Anterior cingulate cortex (tissue), 58 donors: Measurements from ENCODE around the gene NEUROG3.

Experiments used
- DNase-seq, 58 donors: peaks; one replicate each; lab custom pipeline; 2025; lab: John Stamatoyannopoulos, UW

Gene NEUROG3, protein sequence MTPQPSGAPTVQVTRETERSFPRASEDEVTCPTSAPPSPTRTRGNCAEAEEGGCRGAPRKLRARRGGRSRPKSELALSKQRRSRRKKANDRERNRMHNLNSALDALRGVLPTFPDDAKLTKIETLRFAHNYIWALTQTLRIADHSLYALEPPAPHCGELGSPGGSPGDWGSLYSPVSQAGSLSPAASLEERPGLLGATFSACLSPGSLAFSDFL

DNA sequence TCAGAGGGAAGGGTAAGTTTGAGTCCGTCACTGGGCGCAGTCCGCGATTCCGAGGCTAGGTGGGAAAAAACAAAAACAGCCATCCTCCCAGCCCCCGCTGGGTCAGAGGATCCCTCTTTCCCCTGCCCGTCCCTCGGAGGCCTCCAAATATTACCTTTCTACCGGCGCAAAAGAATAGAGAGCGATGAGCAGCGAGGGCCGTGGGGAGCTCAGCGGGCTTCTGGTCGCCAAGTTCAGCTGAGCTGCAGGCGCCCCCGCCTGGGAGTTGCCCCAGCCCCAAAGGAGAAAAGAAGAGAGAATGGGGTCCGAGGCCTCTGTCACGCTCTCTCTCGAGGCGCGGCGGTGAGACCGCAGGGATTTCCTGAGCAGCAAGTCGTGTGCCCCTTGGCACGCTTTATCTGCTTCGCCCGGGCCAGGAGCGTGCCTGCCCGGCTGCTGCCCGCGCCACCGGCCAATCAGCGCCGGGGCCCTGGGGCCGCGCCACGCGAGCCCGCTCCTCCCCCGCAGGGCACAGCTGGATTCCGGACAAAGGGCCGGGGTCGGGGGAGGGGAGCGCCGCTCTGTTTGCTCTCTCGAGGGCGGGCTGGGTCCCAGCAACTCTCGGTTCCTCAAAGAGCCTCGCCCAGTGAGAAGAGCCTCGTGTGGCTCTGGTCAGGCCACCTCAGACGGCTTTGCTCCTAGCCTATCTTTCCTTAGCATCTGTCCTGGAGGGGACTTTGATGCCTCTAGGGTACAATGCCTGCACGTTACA, at the start of gene NEUROG3:
Gene NEUROG3 (minus strand): TSS at position 367 of the 751 bp plus-strand sequence. CDS start 379 bp downstream, outside the sequence.
- DNase-seq = no peak

DNA sequence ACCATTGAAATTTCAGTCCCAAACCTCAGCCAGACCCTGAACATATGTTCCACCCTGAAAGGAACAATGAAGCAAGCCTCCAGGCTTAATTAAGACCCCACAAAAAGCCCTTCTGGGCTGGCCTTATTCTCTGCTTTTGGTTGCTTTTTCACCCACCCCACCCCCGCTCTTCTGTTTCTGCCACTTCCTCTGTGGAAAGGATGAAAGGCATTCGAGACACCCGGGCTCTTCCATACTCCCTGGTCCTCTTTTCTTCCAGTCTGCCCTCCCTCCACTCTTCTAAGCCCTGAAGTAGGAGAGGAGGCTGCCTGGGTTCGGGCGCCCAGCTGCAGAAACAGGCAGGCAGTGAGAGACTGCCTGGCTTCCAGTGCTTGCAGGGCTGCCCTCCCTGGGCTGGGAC, 47.4 kb upstream of the NEUROG3 start:
- no peak for DNase-seq

DNA sequence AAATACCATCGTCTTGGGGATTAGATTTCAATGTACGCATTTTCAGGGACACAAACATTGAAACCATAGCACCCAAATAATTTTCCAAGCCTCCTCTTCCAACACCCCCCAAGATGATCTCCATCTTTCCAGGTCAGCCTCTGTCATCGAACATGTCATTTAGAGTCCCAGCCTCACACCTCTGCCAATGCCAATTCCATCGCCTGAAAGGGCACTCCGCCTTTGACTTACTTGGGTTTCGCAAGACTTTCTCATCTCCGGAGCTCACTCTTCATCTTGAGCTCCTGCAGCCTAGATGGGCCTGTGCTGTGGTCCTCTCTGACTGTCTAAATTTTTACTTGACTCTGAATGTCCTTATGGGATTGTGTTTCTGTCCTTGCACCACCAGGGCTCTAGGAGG, 46.4 kb upstream of the NEUROG3 start:
- no peak for DNase-seq

DNA sequence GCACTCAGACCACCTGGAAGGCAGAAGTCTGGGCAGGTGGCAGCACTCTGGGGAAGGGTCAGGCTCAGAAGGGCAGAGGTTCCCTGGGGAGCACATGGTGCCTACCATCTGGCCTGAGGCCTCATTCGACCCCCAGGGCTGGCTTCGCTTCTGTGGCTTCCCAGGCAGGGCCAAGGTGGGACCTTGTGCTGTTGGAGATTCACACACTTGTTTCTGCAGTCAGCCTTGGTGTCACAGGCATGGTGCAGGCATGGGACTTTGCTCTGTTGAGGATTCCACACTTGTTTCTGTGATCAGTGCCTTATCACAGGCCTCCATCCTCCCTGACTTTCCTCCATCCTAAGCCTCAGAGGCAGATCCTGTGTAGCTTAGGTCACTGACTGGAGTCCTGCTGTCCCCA, 45.5 kb upstream of the NEUROG3 start:
- DNase-seq = no peak

DNA sequence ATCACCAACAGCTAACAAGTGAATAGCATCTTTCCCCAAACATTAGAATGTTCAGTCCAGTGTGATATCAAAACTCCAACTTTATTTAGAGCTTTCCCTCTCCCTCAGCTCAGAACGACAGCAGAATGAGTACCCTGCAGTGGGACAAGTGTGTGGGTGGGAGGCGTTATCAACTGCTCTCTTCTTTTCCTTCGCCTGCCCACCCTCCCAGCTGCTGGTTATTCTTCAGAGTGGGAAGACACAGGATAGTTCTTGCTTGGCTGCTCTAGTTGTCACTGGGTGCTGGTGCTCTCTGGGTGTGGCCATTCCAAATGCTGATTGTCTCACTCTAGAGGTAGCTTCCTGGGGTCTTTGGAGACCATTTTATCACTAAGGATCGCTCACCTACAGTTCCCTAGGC, 43.1 kb upstream of the NEUROG3 start:
- DNase-seq = peak in 5 of 58 donors; percentile 28 to 35 (median 33)

DNA sequence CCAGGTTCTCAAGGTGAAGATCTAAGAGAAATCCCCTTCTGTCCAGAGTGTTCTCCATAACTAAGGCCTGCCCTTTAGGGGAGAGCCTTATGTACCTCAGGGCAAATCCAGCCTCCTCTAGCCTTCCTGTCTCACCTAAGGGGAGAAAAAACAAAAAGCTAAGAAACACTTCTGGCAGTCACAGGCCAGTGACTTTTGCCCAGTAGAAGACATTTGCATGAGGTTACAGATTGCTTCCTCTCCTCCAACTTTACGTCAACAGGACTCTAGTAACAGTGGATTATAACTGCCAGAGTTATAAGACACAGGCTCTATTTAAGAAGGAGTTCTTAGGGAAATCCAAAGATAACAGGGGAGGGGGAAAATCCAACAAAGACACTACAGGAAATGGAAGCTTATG, 40.9 kb upstream of the NEUROG3 start:
- DNase-seq = no peak

DNA sequence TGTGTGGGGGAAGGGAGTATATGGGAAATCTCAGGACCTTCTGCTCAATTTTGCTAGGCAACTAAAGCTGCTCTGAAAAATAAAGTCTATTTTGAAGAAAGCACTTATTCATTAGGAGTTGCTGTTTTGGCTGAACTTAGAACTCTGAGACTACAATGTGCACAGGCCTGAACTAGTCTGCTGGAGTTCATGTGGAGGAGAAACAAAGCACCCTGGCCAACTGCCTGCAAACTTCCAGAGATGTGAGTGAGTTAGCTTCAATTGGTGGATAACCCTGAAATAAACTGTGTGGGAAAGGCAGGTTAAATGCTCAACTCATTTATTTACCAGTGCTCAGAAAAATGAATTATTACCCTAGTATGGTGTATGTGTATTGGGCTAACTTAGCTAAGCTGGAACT, 39.5 kb upstream of the NEUROG3 start:
- peak in 3 of 58 donors; percentile 10 to 37 (median 15) for DNase-seq

DNA sequence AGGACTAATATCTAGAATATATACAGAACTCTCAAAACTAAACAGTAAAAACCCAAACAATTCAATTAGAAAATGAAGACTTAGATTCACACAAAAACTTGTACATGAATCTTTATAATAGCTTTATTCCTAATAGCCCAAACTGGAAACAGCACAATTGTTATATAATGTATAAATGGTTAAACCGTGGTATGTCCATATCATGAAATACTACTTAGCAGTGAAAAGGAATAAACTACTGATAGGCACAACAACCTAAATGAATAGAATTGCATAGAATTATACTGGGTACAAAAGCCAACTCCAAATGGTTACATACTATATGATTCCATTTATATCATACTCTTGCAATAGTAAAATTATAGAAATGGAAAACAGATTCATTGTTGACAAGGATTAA, 35.9 kb upstream of the NEUROG3 start:
- no peak for DNase-seq

DNA sequence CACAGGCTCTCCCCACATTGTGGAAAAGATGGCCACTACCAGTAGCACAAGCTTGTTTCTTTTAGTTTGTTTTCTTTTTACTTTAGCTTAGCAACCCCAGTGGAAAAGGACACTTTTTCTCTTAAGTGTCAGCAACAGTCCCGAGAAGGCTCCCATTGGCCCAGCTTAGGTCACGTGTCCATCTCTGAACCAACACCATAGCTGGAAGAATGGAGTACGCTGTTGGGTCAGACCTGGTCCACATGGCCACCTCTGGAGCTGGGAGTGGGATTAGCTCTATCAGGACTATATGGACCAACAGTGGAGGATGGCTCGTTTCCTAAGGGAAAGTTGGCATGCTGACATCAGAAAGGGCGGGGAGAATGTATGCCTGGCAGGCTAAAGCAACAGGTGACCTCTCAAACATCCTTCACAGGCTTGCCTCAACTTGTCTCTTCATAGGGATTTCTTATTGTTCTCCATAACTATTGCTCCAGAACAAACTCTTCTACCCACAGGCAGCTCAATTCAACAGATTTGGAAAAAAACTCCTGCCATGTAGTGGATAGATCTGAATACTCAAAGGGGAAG, 27.6 kb upstream of the NEUROG3 start:
- no peak for DNase-seq

DNA sequence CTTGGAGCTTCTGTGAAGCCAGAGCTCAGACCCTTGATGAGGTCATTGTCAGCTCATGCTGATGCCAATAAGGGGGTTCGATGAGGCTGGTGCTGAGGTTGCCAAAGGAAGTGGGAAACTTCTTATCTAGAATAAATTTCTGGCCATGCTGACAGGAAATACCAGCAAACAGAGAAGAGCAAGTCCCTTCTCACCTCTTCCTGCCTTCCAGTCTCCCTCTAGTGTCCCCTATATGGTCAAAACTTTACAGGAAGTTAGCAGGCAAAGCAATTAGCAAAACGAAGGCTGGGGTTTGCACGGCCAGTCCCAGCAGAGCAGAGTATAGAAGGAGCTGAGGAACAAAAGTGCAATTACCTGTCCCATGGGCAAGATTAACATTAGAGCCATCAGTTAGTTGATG, 15.1 kb upstream of the NEUROG3 start:
- DNase-seq = no peak

DNA sequence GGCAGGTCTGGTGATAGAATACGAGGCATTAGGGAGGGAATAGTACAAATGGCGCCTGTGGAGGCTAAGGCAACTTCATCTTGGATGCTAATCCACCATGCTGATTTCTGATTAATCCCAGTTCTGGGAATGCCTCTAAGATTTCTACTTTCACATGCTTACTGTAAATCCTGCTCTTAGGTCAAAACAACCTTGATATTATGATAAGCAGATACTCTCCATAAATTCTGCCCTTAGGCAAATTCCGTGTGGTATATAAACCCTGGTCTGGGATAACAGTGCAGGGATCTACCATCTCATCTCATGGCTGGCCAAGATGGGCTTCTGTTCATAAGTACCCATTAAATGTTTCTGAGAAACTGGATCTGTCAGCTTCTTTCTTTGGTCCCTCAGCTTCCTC, 11.4 kb upstream of the NEUROG3 start:
- DNase-seq = no peak

DNA sequence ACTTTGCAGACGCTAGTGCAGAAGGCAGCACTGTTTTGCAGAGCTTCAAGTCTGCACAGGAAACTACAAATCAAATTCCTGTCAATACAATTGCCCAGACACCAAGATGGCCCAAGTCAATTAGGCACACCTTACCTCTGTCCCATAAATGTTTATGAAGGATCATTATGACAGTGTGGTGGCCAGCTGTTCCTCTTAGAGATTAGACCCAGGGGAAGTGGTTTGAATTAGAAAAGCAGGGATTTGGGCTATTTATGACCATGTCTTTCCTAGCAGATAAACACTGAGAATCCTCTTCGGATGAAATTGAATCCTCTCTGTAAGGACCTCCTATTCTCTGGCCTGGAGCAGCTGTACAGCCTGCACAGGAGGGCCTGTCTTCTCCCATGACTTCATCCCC, 9.9 kb upstream of the NEUROG3 start:
- DNase-seq = no peak

DNA sequence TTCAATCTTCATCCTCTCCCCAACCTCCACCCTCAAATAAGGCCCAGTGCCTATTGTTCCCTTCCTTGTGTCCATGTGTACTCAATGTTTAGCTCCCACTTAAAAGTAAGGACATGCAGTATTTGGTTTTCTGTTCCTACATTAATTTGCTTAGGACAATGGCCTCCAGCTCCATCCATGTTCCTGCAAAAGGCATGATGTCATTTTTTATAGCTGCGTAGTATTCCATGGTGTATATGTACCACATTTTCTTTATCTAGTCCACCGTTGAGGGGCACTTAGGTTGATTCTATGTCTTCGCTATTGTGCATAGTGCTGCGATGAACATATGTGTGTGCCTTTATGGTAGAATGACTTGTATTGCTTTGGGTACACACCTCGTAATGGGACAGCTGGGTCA, 7.2 kb upstream of the NEUROG3 start:
- no peak for DNase-seq

DNA sequence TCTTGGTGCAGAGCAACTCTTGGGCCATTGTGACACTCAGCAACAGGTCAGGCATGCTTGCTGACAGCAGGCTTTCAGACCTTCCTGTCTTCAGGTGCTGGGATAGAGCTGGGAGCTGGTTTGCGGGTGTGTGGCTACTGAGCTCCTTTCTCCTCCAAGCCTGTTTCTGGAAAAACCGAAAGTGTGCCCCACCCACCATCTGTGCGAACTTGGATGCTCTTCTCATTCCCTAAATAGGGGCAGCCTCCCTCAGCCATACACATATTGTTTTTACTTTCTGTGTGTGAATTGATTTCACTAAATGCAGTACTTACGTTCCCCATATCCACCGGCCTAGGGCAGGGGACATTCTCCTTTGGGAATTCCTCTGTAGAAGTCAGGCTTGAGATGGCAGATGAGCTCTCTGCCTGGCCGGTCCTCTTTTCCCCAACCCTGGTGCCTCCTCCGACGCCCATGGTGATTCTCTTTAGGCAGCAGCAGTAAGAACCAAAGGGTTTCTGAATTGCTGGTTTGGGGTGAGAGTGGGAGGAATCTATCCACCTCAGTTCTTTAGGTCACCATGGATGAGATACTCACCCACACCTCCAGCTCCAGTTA, 6.3 kb upstream of the NEUROG3 start:
- no peak for DNase-seq

DNA sequence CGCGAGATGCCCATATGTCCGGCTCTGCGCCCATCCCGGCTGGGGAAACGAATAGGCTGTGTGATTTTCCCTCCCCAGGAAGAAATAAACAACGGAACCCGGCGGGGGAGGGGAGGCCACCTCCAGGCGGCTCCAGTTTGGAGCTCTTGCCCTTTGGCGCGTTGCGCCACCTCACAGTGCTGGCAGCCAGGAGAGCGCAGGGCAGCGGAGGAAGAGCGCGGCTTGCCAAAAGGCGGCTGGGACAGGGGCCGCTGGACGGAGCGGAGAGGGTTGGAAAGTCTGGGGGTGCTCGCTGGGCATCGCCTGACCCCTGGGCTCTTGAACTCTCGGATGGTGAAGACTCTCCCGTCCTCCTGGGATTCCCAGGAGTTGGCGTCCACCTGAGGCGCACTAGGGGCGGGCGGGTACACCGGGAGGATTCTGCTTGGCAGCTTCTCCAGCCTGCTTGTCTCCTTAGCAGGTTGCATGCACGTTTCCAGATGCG, 5.3 kb upstream of the NEUROG3 start:
- no peak for DNase-seq

DNA sequence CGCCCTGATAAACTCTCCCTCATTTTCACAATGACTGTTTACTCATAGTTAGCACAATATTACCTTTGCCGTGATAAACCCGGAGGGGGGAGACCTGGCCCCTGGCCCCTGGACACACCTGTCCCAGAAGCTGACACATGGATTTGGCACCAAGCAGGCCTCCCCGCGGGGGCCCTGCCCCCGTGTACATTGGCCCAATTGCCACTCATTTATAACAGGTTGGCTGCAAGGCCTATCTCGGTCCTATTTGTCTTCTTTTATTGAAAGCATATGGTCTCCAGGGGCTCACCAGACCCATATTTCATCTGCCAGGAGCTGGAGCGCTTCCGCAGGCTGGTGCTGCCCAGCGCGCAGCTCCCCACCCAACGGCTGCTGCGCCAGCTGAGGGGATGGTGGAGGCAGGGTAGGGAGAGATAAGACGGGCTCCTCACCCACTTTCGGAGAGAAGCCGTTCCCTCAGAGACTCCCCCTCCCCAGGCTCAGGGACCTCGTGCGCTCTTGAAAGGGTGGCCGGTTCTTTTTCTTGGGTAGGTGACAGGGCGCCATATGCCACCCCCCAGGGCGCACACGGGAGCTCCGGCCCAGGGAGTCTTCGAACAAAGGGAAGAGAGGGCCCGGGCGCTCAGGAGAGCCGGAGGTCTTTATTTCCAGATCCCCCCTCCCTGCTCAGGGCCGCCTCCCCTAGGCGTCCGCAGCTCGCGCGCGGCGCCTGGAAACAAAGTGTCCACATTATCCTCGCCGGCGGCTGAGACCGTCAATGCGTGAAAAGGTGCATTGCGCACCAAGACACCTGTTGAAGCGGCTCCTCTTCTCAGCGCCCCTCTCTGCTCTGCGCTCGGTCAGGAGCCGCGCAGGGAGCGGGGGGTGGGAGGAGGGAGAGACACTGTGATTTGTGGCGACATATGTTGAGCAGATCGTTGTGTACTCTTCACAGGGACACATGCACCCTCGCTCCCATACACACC, 4.3 kb upstream of the NEUROG3 start:
- DNase-seq = no peak

DNA sequence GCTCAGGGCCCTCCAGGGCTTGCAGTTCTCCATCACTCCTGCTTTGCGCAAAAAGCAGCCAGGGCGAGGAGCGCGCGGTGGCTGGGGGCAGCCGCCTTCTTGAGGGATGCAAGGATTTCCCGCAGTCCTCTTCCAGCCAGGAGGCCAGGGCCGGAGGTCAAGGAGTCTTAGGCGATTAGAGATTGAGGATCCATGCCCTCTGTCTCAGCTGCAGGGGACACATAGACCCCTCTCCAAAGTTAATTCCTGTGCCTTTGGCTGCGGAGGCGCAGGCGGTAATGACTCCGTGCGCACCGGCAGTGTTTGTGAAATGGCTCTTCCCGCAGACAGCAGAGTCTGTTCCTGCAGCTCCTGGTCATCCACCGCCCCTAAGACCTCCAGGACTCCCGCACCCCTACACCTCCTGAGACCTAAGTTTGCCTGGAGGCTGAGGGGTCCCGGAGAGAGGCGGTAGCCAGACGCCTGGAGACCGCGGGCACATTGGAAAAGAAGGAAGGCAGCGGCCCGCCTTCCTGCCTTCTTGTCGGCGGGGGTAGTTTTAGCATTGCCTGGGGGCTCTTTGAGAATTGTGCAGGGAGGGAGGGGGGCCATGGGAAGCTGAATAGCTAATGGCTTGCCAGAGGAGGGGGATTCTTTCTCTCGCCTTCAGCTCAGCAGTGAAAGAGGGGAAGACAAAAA, 3.3 kb upstream of the NEUROG3 start:
- DNase-seq = no peak

DNA sequence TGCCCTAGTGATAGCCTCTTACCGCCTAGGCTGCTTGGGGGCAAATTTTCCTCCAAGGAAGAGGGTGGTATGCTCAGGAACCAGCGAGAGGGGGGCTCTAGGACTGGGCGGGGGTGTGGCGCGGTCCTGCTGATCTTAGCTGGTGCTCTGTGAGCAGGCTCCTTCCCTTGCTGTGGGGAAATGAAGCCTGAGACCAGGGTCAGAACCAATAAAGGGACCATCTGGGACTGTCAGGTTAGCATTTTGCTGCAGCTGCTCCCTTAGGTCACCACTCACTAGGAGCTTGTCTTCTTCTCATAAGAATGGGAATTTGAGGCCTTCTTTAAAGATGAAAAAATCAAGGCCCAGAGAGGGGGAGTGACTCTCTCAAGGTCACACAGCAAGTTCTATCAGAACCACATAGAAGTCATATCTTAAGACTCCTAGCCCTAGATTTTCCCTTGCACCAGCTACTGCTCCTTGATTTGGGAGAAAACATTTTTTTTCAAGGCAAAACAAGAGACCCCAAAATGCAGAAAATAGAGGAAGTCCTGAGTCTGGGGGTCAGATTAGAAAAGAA, 2.0 kb upstream of the NEUROG3 start:
- DNase-seq = no peak

DNA sequence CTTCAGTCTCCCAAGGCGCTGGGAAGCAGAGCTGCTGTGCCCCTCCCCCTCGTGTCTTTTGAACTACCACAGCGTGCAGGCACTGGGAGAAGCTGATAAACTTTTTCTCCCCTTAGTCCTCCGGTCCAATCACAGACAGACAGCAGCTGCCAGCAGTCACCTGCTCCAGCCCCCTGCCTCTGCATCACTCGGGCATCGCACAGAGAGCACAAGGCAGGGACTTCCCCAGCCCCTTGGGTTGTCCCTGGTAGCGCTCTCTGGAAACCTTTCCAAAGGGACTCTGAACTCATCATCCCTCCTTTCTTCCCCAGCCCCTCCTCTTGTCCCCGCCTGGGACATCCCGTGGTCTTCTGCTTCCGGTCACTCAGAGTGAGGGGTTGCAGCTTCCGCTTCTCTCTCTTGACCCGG, 1.4 kb upstream of the NEUROG3 start:
- DNase-seq = no peak
